DOHH2 (cell line): ENCODE measurements around the gene KIF3B.
"Not testable (repeated sequence)": the region's sequence is repeated elsewhere in the genome, so short reads cannot be mapped to it uniquely, and the experiment has no call there.

Experiments used
- H3F3A ChIP-seq: fragments of 200-600 bp; sonication (generic), shearing (Covaris generic); 2 replicates; pipeline ENCODE4 v1.6.0; 2016; ENCODE audit warnings: antibody characterized with exemption, mild to moderate bottlenecking; ENCODE audit not compliant: control insufficient read depth, insufficient read depth
- H3K27ac ChIP-seq: fragments of 200-600 bp; sonication (generic); 2 replicates; pipeline ENCODE4 v1.5.1; 2014; ENCODE audit warnings: low read depth, mild to moderate bottlenecking, low read length, moderate library complexity
- H3K27me3 ChIP-seq: fragments of 200-600 bp; sonication (generic); 2 replicates; pipeline ENCODE4 v1.6.1; 2014; ENCODE audit warnings: mild to moderate bottlenecking, low read length, mixed read lengths; ENCODE audit not compliant: control insufficient read depth
- H3K36me3 ChIP-seq: fragments of 200-600 bp; sonication (generic); 2 replicates; pipeline ENCODE4 v1.6.1; 2014; ENCODE audit warnings: mild to moderate bottlenecking, low read length, moderate library complexity, mixed read lengths; ENCODE audit not compliant: control insufficient read depth
- H3K4me1 ChIP-seq: fragments of 200-600 bp; sonication (generic); 2 replicates; pipeline ENCODE4 v1.6.1; 2014; ENCODE audit warnings: mild to moderate bottlenecking, low read length, mixed read lengths; ENCODE audit not compliant: control insufficient read depth
- H3K4me2 ChIP-seq: fragments of 200-600 bp; sonication (generic); 2 replicates; pipeline ENCODE4 v1.6.0; 2014; ENCODE audit warnings: mild to moderate bottlenecking, low read length, moderate library complexity
- H3K4me3 ChIP-seq: fragments of 200-600 bp; sonication (generic); 2 replicates; pipeline ENCODE4 v1.5.1; 2014; ENCODE audit warnings: mild to moderate bottlenecking, low read length, mixed read lengths
- H3K79me2 ChIP-seq: fragments of 200-600 bp; sonication (generic); 2 replicates; pipeline ENCODE4 v1.6.1; 2014; ENCODE audit warnings: mild to moderate bottlenecking, low read length, mixed read lengths; ENCODE audit not compliant: control insufficient read depth
- H3K9me2 ChIP-seq: fragments of 200-600 bp; sonication (generic); replicated peaks from 2 replicates; pipeline ENCODE4 v1.6.1; 2014; ENCODE audit warnings: mild to moderate bottlenecking, low read length, mixed read lengths; ENCODE audit not compliant: control insufficient read depth
- H3K9me3 ChIP-seq: fragments of 200-600 bp; sonication (generic); 2 replicates; pipeline ENCODE4 v1.6.1; 2014; ENCODE audit warnings: antibody characterized with exemption, low read length, mixed read lengths; ENCODE audit not compliant: control insufficient read depth, insufficient read depth
- H4K20me1 ChIP-seq: fragments of 200-600 bp; sonication (generic); 2 replicates; pipeline ENCODE4 v1.6.0; 2014; ENCODE audit warnings: low read depth, mild to moderate bottlenecking, antibody characterized with exemption, low read length, moderate library complexity; ENCODE audit not compliant: control insufficient read depth, insufficient read depth
- EZH2phosphoT487 ChIP-seq: fragments of 200-600 bp; sonication (generic); IDR thresholded peaks from 2 replicates; pipeline ENCODE4 v1.6.1; 2017; ENCODE audit warnings: borderline replicate concordance, mild to moderate bottlenecking, antibody characterized with exemption, low read length, moderate library complexity, mixed read lengths
- TF ChIP-seq, protein P1 (sequence below): fragments of 200-600 bp; sonication (generic); IDR thresholded peaks from one replicate; pipeline ENCODE4 v1.5.1; 2014; ENCODE audit warnings: antibody characterized with exemption, mild to moderate bottlenecking, low read depth, low read length; ENCODE audit not compliant: poor library complexity, severe bottlenecking

KIF3B gene

DNA sequence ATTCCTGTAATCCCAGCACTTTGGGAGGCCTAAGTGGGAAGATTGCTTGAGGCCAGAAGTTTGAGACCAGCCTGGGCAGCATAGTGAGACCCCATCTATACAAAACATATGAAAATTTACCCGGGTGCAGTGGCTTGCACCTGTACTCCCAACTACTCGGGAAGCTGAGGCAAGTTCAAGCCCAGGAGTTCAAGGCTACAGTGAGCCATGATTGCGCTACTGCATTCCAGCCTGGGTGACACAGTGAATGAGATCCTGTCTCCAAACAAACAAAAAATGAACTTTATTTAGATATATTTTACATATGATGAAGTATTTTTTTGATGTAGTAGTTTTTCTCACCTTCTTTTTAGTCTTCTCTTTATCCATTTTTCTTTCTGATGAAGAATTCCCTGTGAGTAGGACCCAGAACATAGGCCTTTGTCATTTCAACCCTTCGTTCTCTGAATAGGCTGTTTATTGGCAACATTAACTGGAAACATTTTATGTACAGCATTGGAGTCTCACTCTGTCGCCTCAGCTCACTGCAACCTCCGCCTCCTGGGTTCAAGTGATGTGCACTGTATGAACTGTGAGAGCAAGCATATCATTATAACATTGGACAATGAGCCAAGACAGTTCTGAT, 10.9 kb downstream of the KIF3B start:
- Histone ChIP-seq H3F3A (peaks cover 28% of the 10 kb centered on the region), H3K27me3 (no peaks in the 10 kb centered on the region), H3K27ac (no peak overlapping the region), H3K4me3 (no peak overlapping the region), H3K9me3 (no peaks in the 10 kb centered on the region), H3K4me2 (no peak overlapping the region), H3K79me2 (peaks cover 75% of the 10 kb centered on the region), H3K4me1 (peaks cover 64% of the 10 kb centered on the region), H3K9me2 (no peaks in the 10 kb centered on the region), H3K36me3 (peaks cover 31% of the 10 kb centered on the region), H4K20me1 (no peaks in the 10 kb centered on the region)
- no peak for TF ChIP-seq EZH2phosphoT487
- TF ChIP-seq, protein P1, sequence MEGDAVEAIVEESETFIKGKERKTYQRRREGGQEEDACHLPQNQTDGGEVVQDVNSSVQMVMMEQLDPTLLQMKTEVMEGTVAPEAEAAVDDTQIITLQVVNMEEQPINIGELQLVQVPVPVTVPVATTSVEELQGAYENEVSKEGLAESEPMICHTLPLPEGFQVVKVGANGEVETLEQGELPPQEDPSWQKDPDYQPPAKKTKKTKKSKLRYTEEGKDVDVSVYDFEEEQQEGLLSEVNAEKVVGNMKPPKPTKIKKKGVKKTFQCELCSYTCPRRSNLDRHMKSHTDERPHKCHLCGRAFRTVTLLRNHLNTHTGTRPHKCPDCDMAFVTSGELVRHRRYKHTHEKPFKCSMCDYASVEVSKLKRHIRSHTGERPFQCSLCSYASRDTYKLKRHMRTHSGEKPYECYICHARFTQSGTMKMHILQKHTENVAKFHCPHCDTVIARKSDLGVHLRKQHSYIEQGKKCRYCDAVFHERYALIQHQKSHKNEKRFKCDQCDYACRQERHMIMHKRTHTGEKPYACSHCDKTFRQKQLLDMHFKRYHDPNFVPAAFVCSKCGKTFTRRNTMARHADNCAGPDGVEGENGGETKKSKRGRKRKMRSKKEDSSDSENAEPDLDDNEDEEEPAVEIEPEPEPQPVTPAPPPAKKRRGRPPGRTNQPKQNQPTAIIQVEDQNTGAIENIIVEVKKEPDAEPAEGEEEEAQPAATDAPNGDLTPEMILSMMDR, result no peak

DNA sequence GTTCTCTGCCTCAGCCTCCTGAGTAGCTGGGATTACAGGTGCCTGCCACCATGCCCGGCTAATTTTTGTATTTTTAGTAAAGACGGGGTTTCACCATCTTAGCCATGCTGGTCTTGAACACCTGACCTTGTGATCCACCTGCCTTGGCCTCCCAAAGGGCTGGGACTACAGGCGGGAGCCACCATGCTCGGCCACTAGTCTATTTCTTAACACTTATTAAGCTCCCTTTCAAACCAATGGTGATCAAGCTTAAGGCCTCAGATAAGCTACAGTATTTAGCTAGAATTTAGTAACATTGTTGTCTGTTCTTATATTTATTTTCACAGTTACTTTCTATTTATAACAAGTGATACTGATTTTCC, 11.8 kb downstream of the KIF3B start:
- H3K4me3 ChIP-seq, H3K27ac ChIP-seq, H3K27me3 ChIP-seq, H3K9me3 ChIP-seq, H3K9me2 ChIP-seq, H4K20me1 ChIP-seq, H3K4me2 ChIP-seq: not testable (repeated sequence)
- Histone ChIP-seq H3F3A (peaks cover 31% of the 10 kb centered on the region), H3K4me1 (peaks cover 54% of the 10 kb centered on the region), H3K79me2 (peaks cover 78% of the 10 kb centered on the region), H3K36me3 (peaks cover 30% of the 10 kb centered on the region)

DNA sequence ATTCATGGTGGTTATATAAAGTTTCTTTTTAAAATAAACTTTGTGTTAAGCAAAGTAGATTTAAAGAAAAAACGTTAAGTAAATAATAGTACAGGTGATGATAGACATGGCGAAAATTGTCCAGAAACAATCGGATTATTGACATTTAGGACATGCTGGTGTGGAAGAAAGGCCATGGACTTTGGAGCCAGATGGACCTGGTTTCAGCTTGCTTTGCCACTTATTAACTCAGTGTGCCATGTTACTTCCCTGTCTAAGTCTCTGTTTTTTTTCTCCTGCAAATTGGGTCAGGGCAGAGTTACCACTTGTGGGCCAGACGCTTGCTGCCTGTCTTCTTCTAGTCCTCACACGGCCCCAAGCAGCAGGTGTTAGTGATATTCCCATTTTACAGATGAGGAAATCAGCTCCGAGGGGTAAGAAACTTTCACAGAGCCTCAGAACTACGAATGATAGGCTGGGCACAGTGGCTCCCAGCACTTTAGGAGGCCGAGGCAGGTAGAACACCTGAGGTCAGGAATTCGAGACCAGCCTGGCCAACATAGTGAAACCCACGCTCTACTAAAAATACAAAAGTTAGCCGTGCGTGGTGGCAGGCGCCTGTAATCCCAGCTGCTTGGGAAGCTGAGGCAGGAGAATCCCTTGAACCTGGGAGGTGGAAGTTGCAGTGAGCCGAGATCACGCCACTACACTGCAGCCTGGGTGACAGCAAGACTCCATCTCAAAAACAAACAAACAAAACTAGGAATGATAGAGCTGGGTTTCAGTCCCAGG, 12.4 kb downstream of the KIF3B start:
- Histone ChIP-seq H3K27ac (no peak overlapping the region), H3K36me3 (peaks cover 24% of the 10 kb centered on the region), H3K4me2 (no peak overlapping the region), H3K79me2 (peaks cover 82% of the 10 kb centered on the region), H3F3A (peaks cover 25% of the 10 kb centered on the region), H3K4me1 (peaks cover 49% of the 10 kb centered on the region), H3K4me3 (no peak overlapping the region), H3K9me2 (no peaks in the 10 kb centered on the region), H4K20me1 (no peaks in the 10 kb centered on the region), H3K9me3 (no peaks in the 10 kb centered on the region), H3K27me3 (no peaks in the 10 kb centered on the region)
- TF ChIP-seq, protein P1, result no peak
- no peak for TF ChIP-seq EZH2phosphoT487

DNA sequence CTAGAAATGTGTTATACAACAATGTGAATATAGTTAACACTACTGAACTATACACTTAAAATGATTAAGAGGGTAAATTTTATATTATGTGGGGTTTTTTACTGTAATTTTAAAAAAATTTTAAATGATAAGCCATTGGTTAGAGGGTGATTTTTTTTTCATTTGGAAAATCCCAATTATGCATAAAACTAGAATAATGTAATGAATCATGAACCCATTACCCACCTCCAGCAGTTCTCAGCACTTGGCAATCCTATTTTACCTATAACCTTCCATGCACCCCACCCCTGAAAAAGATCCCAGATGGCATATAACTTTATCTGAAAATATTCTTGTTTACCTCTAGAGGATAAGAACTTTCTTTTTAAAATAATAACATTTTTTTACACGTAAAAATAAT, 13.7 kb downstream of the KIF3B start:
- peaks cover 15% of the 10 kb centered on the region for H3F3A ChIP-seq
- no peak overlapping the region for H3K4me2 ChIP-seq
- H3K27ac ChIP-seq, result no peak overlapping the region
- peaks cover 37% of the 10 kb centered on the region for H3K4me1 ChIP-seq
- no peak for TF ChIP-seq EZH2phosphoT487
- TF ChIP-seq, protein P1, result no peak
- no peaks in the 10 kb centered on the region for H3K9me3 ChIP-seq
- H3K9me2 ChIP-seq, result no peaks in the 10 kb centered on the region
- peaks cover 19% of the 10 kb centered on the region for H3K36me3 ChIP-seq
- no peak overlapping the region for H3K4me3 ChIP-seq
- H3K79me2 ChIP-seq, result peaks cover 87% of the 10 kb centered on the region
- H3K27me3 ChIP-seq, result no peaks in the 10 kb centered on the region
- no peaks in the 10 kb centered on the region for H4K20me1 ChIP-seq
